ENCODE data around the gene ZBTB9.

- TF ChIP-seq CTCF (IDR thresholded peaks at IDR 0.05): no peak
- TF ChIP-seq POLR2A (IDR thresholded peaks at IDR 0.05): no peak
Measured at GRCh38 chr6:33446356-33446755, 8.0 kb upstream of the ZBTB9 start.

Measured in uterus (tissue), 2 donors.